ENCODE results near the gene MTUS2. TPM values are rescaled to one million over a fixed set of nuclear protein-coding genes. Genes with fewer than 3 reads are reported as not detected.

Gene MTUS2
- total and polyA plus RNA-seq, 2 experiments from 2014 or later, result 0.27 to 0.38 TPM

- Histone ChIP-seq H3K9me2 (ENCODE audit: insufficient read depth) (no peaks in the 10 kb centered on the region), H3K36me3 (ENCODE audit: insufficient read depth) (no peaks in the 10 kb centered on the region; the same call in 1 of the 2 replicates), H2AFZ (no peak overlapping the region), H3K4me2 (no peak overlapping the region), H3K4me3 (no peak overlapping the region), H3K27ac (ENCODE audit: low read depth) (no peak overlapping the region), H3F3A (replicated peaks; ENCODE audit: low read depth) (no peaks in the 10 kb centered on the region), H3K4me1 (ENCODE audit: insufficient read depth) (no peaks in the 10 kb centered on the region), H4K20me1 (replicated peaks; ENCODE audit: insufficient read depth) (no peaks in the 10 kb centered on the region), H3K27me3 (ENCODE audit: insufficient read depth) (no peaks in the 10 kb centered on the region), H3K79me2 (replicated peaks; ENCODE audit: insufficient read depth) (no peaks in the 10 kb centered on the region)
- ATAC-seq, result no peak
- Mint-ChIP-seq H3K27ac (no peak overlapping the region), H3K4me1 (no peaks in the 10 kb centered on the region), H3K9me3 (peaks cover 54% of the 10 kb centered on the region), H3K27me3 (ENCODE audit: insufficient read depth, low read depth, poor library complexity) (peaks cover 2% of the 10 kb centered on the region), H3K4me3 (no peak overlapping the region), H3K36me3 (ENCODE audit: low read depth) (peaks cover 16% of the 10 kb centered on the region)
- no peak for TF ChIP-seq STAT1 (IDR thresholded peaks at IDR 0.05; ENCODE audit: unreplicated experiment)
- no peak for TF ChIP-seq ZNF331 (CRISPR knock-in tag; IDR thresholded peaks at IDR 0.05; ENCODE audit: low read depth)
- TF ChIP-seq POLR2AphosphoS5 (IDR thresholded peaks at IDR 0.05; ENCODE audit: low read depth), result no peak
- TF ChIP-seq NANOG (IDR thresholded peaks at IDR 0.05; ENCODE audit: borderline replicate concordance), result no peak
- TF ChIP-seq EZH2 (IDR thresholded peaks at IDR 0.05; ENCODE audit: low read depth, unreplicated experiment), result no peak
- TF ChIP-seq CREB1 (CRISPR knock-in tag; IDR thresholded peaks at IDR 0.05; ENCODE audit: low read depth), result no peak
- no peak for TF ChIP-seq ETS1 (IDR thresholded peaks at IDR 0.05)
- no peak for TF ChIP-seq CTCF (conservative IDR thresholded peaks at IDR 0.05; ENCODE audit: low read depth in 2 of 2)
- no peak for TF ChIP-seq ZNF462 (CRISPR knock-in tag; IDR thresholded peaks at IDR 0.05)
- TF ChIP-seq EZH2phosphoT487 (IDR thresholded peaks at IDR 0.05; ENCODE audit: unreplicated experiment), result no peak
- TF ChIP-seq ZNF114 (CRISPR knock-in tag; IDR thresholded peaks at IDR 0.05), result no peak
- TF ChIP-seq REST (IDR thresholded peaks at IDR 0.05; ENCODE audit: unreplicated experiment), result no peak
- no peak for TF ChIP-seq JUNB (IDR thresholded peaks at IDR 0.05; ENCODE audit: unreplicated experiment)
- DNase-seq (ENCODE audit: low spot score), result no peak
These were observed 516.2 kb downstream of the MTUS2 start for GRCh38 chr13:29336356-29336755.
